A204.1 (cell line): ENCODE results near the gene SLC36A2.
"Not testable (repeated sequence)": the region's sequence is repeated elsewhere in the genome, so short reads cannot be mapped to it uniquely, and the experiment has no call there.

Source experiments
- FAIRE-seq: peaks from 2 replicates; lab custom pipeline; 2012; peaks lifted over from hg19 to GRCh38; lab: Jason Lieb, UNC

The SLC36A2 gene

GRCh38 chr5:151326266-151326665 lies 21.1 kb downstream of the SLC36A2 start:
- no peak for FAIRE-seq

DNA sequence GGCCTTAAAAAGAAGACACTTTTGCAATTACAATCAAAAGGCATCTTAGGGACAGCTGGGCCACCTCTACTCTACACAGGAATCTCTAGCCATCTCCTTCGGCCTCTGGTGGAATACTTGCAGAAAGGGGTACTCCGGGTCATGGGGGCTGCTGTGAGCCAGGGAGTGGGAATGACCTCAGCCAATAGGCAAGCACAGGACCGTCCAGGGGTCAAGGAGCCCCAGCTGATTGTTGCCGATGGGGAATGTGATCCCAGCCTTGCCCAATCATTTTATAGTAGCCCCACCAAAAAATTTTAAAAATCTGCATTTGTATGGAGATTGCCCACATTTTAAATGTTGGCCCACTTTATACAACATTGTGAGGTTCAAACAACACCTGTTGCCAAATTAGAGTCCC lies 26.9 kb downstream of the SLC36A2 start:
- FAIRE-seq = no peak

DNA sequence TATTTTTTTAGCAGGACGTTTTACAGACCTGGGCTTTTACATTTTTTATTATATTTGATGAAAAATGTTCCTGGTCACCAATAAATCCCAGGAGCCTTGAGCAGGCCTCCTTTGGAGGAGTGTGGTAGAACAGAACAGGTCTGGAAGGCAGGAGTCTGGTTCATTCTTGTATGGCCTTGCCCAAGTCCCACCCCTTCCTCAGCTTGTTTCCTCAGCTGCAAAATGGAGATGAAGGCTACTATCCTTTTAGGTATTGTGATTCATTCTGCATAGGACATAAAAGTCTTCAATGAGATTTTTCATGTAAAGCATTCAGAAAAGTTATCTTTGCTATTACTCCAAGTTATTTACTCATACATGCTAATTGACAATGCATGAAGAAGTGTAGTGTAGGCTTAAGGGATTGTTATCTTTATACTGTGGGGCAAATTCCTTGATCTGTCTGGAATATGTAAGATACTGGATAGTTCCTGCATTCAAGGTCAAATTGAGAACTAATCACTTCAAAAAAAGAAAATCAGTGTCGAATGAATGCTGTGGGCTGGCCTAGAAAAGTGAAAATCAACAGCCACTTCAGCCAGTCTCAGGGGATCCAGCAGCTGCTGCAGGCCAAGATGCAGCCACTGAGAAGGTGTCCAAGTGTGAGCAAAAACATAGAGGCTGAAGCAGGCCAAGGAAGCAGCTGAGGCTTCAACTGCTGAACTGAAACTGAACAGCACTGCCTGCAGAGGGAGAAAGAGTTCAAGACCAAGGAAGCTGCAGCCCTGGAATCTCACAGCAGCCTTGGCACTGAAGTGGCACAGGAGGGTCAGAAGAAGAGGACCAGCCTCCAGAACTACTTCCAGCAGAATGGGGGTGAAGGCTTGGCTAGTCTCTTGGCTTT lies 28.3 kb downstream of the SLC36A2 start:
- no peak for FAIRE-seq

GRCh38 chr5:151317871-151318270 lies 29.5 kb downstream of the SLC36A2 start:
- FAIRE-seq = no peak

DNA sequence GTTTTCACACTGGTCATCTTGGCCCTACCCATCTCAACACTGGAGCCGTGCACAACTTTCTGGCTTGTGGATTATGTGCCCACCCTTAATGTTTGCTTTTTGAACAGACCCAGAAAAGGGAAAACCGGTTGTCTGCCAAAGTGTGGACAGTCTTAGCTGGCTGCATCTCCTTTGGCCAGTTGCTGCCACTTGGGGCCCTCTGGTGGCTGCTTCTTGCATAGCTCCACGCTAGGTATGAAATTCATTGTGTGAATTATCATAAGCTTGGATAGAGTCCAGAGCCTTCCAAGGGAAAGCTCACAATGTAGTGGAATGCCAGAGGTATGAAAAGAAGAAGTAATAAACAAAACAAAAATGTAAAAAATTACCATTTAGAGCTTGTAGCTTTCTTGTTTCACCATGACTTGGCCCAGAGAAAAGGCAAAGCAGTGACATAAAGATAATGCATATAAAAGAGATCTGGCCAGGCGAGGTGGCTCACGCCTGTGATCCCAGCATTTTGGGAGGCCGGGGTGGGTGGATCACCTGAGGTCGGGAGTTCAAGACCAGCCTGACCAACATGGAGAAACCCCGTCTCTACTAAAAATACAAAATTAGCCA lies 31.3 kb downstream of the SLC36A2 start:
- peak; percentile 77 for FAIRE-seq

DNA sequence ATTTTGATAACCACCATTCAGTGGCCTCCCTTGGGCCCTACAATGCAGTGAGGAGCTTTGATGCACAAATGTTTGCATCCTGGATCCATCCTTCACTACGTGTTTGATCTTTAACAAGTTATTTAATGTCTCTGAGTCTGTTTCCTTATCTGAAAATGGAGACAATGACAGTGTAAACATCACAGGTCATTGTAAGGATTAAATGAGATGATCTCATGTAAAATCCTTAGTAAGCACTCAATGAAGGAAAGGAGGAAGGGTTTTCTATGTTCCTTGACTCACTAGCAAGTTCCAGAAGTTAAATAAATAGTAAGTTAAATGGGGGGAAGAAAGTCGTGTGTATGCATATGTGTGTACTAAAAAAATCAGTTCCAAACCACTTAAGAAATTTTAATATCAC lies 34.0 kb downstream of the SLC36A2 start:
- FAIRE-seq = no peak

DNA sequence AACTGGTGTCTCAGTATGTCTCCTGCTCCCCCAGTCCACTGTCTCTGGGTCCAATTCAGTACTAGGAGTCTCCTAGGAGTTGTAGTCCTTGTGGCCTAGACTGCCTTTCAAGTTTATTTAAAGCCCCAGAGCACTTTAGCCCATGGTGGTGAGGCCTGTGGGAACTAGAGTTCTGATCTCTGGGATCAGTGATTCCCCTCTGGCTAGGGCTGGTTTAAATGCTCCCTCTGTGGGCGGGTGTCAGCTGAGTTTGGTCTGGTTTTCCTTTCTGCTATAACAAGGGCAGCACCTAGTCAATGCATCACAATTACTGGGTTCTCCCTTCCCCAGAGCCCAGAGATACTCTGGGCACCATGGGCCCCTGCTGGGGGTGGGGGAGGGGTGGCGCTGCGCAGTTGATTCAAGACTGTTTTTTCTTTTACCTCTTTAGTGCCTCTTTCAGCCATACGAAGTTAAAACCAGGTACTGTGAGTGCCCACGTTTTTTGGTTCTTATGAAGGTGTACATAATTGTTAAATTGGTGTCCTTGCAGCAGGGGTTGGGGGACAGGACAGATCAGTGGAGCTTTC lies 34.5 kb downstream of the SLC36A2 start:
- FAIRE-seq = no peak

- no peak for FAIRE-seq
These were observed 36.4 kb downstream of the SLC36A2 start for GRCh38 chr5:151310932-151311331.

GRCh38 chr5:151309821-151310220 lies 37.5 kb downstream of the SLC36A2 start:
- not testable (repeated sequence) for FAIRE-seq

GRCh38 chr5:151309266-151309665 lies 38.1 kb downstream of the SLC36A2 start:
- FAIRE-seq = not testable (repeated sequence)

DNA sequence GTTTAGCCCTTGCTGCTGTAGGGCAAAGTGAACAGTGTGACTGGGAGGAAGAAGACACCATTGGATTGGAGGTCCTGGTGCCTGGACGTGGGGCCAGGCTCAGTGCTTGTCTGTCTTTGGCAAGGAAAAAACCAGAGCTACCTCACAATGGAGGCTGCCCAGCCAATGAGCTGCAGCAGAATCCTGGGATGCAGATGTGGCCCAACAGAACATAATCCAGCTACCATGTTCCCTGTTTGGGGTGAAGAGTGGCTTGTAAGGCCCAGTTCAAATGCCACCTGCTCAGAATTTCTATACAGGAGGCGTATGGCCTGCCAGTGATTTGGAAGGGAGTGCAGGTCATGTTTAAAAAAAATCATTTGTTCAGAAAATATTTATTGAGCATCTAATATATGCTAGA lies 43.7 kb downstream of the SLC36A2 start, which contains the start of gene SLC36A3:
TSS of gene SLC36A3 (minus strand) at position 101 of the 400 bp plus-strand sequence. CDS start 412 bp downstream, outside the sequence.
- no peak for FAIRE-seq

GRCh38 chr5:151298063-151298855 lies 49.1 kb downstream of the SLC36A2 start:
- FAIRE-seq = no peak

GRCh38 chr5:151296974-151297373 lies 50.4 kb downstream of the SLC36A2 start:
- FAIRE-seq = no peak

DNA sequence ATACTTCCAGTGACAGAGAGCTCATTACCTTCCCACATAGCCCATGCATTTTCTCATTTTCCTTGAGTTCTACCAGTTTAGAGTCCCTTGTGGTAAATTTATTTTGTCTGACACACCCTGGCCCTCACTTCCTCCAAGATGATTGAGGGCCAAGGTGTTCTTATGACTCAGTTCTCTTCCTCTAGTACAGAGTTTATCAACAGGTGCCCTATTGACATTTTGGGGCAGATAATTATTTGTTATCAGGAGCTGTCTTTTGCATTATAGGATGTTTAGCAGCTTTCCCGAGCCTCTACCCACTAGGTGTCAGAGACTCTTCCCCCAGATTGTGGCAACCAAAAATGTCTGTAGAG lies 50.9 kb downstream of the SLC36A2 start:
- FAIRE-seq = no peak

GRCh38 chr5:151295791-151296477 lies 51.4 kb downstream of the SLC36A2 start:
- no peak for FAIRE-seq

DNA sequence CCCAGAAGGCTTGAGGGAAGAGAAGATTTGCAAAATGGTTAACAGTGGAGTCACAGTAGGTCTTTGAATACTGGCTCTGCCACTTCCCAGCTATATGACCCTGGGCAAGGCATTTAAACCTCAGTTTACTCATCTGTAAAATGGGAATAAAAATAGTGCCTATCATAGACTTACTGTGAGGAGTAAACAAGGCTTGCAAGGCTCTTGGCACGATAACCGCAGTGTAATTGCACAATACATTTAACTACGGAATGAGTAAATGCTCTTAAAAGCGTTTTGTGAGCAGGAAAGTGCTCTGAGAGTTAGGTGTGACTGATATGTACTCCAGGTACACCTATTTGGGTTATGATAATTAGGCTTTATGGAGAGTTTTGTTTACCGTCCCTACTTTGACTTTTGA lies 52.2 kb downstream of the SLC36A2 start:
- FAIRE-seq = no peak

DNA sequence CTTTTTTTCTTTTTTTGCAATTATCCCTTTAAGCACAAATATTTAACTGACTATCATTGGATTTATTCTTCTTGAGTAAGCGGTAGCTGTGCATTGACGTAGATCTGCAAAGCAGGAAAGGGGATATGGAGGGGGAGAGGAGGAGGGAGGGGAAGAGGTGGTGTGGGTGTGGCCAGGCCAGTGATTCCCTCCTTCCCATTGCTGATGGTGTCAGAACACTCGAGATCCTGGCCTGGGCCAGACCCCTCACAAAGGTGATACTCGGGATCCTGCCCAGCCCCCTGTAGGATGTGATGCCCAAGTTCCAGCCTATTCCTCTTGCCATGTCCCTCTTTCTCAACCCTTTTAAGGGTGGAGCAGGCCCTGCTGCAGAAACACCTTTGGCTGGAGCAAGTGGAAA lies 53.7 kb downstream of the SLC36A2 start:
- no peak for FAIRE-seq

DNA sequence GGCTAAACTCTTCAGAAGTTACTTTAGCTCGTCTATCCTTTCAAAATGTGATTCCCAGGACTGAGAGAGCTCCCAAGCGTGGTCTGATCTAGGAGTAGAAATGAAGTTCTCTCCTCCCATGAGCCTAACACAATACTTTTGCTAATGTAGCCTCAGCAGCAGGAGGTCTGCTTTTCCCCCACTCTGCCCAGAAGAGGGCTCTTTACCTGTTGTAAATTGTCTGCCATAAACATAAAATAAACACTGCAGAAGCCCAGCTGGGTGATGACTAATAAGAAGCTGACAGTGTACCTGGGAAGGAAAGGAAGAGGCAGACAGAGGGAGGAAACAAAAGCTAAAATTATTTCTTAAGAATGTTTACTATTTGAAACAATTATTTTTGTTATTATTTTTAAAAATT lies 59.2 kb downstream of the SLC36A2 start:
- no peak for FAIRE-seq

- FAIRE-seq = no peak
These were observed 61.1 kb downstream of the SLC36A2 start for GRCh38 chr5:151286246-151286645.

DNA sequence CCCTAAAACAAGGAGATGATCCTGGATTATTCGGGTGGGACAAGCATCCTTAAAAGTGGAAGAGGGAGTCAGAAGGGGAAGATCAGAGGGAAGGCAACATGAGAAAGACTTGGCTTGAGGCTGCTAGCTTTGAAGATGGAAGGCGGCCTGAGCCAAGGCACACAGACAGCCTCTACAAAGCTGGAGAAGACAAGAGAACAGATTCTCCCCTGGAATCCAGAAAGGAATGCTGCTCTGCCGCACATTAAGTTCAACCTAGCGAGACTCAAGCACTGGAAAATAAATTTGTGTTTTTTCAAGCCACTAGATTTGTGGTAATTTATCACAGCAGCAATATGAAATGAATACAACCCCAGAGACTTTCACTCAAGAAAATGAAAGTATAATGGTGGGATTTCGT lies 61.7 kb downstream of the SLC36A2 start:
- no peak for FAIRE-seq

DNA sequence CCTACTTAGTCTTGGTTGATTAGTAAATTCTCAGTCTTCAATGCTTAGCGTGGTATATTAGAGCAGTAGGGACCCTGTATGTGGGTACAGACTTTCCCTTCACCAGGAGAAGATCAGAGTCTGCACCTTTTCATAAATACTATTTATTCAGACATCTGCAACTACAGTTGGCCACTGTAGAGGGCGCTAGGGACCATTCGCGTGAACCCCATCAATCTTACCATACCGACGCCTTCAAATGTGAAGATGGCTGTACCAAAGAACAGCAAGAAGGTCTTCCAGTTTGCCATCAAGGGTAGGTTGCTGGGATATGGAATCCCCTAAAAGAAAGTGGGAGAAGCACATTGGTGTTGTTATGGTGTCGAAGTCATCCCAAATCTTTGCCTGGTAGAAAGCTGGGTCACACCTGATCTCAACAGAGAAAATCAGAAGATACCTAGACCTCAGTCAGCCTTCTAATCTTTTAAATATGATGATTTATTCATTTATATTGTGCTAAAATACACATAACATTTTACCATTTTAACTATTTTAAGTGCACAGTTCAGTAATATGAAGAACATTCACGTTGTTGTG lies 62.9 kb downstream of the SLC36A2 start:
- FAIRE-seq = no peak
